Body of pancreas (tissue), 4 donors: ENCODE results near the gene EFR3B. TPM values are rescaled to one million over a fixed set of nuclear protein-coding genes. Genes with fewer than 3 reads are reported as not detected.

Experiments used
- ATAC-seq: fragments of 150-250 bp; one replicate; pipeline ENCODE4 v1.9.1; 2016
- DNase-seq, 4 donors: peaks; one replicate each; pipeline ENCODE4 v3.0.0-alpha.2; 2019
- H3K27ac ChIP-seq, 4 donors: fragments of 200-600 bp; sonication (generic); 1 replicate in 3 of 4; 2 replicates in 1 of 4; pipeline versions ENCODE4 v1.5.1 to v1.6.1; 2016 to 2019; ENCODE audit warnings: mild to moderate bottlenecking in 1 of 4, mixed read lengths in 1 of 4, moderate library complexity in 1 of 4
- H3K27me3 ChIP-seq, 2 donors: fragments of 200-600 bp; sonication (generic); one replicate each; pipeline ENCODE4 v1.6.0; 2016; ENCODE audit warnings: mild to moderate bottlenecking in 1 of 2
- H3K36me3 ChIP-seq, 2 donors: fragments of 200-600 bp; sonication (generic); replicated peaks in 1 of 2; 2 replicates each; pipeline ENCODE4 v1.5.1; 2016; ENCODE audit warnings: low read depth in 2 of 2; ENCODE audit not compliant: insufficient read depth in 1 of 2
- H3K4me1 ChIP-seq: fragments of 200-600 bp; sonication (generic); one replicate; pipeline ENCODE4 v1.6.0; 2016
- H3K4me3 ChIP-seq, 2 donors: fragments of 200-600 bp; sonication (generic); 1 replicate in 1 of 2; 2 replicates in 1 of 2; pipeline ENCODE4 v1.5.1; 2016 to 2019
- H3K9me3 ChIP-seq, 3 donors: fragments of 200-600 bp; sonication (generic); 1 replicate in 2 of 3; 2 replicates in 1 of 3; pipeline ENCODE4 v1.5.1; 2016
- CTCF ChIP-seq, 7 experiments: fragments of 450-650 bp in 4 of 7; fragments of 200-600 bp in 3 of 7; sonication (generic) in 3 of 7; IDR thresholded peaks; one replicate each; pipeline ENCODE4 v1.5.1; 2016 to 2019; ENCODE audit warnings: antibody characterized with exemption in 7 of 7
- POLR2A ChIP-seq, 3 donors: fragments of 450-650 bp; IDR thresholded peaks; one replicate each; pipeline ENCODE4 v1.6.1; 2016; ENCODE audit warnings: antibody characterized with exemption in 3 of 3, mild to moderate bottlenecking in 2 of 3
- WGBS, 2 donors: methylation state at CpG; one replicate each; pipeline ENCODE4 v1.1.5; 2017; 5-methylcytosine and 5-hydroxymethylcytosine counted together
- intact Hi-C: fragments of 100-400 bp; cut with DNase I; formaldehyde crosslinking; loops from one replicate; pipeline ENCODE4 v1.15.1; 2023
- small RNA-seq: library from RNA; depleted of rRNA; stranded (forward); fragments of <200 nt; gene quantifications from one replicate; pipeline ENCODE3, GENCODE V24; 2016
- total RNA-seq, 2 donors: library from RNA; depleted of rRNA; stranded (reverse); fragments of >200 nt; gene quantifications; one replicate each; pipeline ENCODE4 v1.1.0, GENCODE V29; 2016

Gene EFR3B
- total RNA-seq, 2 donors from 2014 or later, result under 0.01 to 0.52 TPM

DNA sequence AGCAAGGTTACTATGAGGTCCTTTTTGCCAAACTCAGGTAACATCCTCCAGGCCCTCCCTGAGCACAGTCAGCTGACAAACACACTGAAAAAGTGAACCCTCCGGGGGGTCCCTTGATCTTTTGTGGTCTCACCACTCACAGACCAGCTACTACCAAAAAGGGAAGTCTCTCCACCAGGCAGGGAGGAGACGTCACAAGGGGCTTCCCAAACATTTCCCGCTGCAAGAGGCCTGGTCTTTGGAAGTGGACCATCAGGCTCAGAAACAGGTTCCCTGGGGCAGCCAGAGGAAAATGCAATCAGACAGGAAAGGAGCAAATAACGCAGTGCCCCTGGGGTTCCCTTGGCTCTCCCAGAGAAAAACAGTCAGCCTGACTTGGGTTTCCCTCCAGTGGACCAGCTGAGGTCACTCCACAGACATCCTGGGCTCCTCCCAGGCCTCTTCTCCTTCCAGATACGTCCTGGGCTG, 165.2 kb downstream of the EFR3B start:
- 76 to 84% methylated on average over 4 to 5 of the region's 5 CpGs for WGBS, 2 donors

More for the DNA sequence above, 165.2 kb downstream of the EFR3B start:
- intact Hi-C loops, result no loop called here
- no peaks in the 10 kb centered on the region for H3K9me3 ChIP-seq
- TF ChIP-seq POLR2A (IDR thresholded peaks at IDR 0.05) (no peak), CTCF (IDR thresholded peaks at IDR 0.05) (no peak)
- H3K4me3 ChIP-seq, result no peak overlapping the region
- H3K27me3 ChIP-seq, result no peaks in the 10 kb centered on the region
- no peak overlapping the region for H3K27ac ChIP-seq
- no peaks in the 10 kb centered on the region for H3K4me1 ChIP-seq
- DNase-seq (no peak), ATAC-seq (no peak)
- H3K36me3 ChIP-seq, result no peaks in the 10 kb centered on the region

Small RNA genes lying within 50 kb of the gene (small RNA-seq; reads per million reads assigned to genes)
- gene RF00019 (not detected), gene RN7SL856P (not detected)

Other genes starting within 250 kb of the EFR3B start
- 10 to 100 TPM; 13.7 to 15.5 TPM for gene PTRHD1, start 248.7 kb upstream of the EFR3B start, total RNA-seq
- 1 to 10 TPM; 2.0 to 2.6 TPM for gene CENPO, start 248.7 kb upstream of the EFR3B start, total RNA-seq
- gene ADCY3, start 121.8 kb upstream of the EFR3B start, total RNA-seq, result 10 to 100 TPM; 17.1 to 63.9 TPM
- 10 to 100 TPM; 11.4 to 58.7 TPM for gene DNAJC27, start 70.1 kb upstream of the EFR3B start, total RNA-seq
- gene POMC, start 126.5 kb downstream of the EFR3B start, total RNA-seq, result 10 to 100 TPM in 1 of 2 donors, 1 to 10 TPM in 1; 2.9 to 92.0 TPM